Panc1 (cell line): Measurements from ENCODE around the gene CYB5A. TPM values are rescaled to one million over a fixed set of nuclear protein-coding genes. Genes with fewer than 3 reads are reported as not detected.

Source experiments
- ATAC-seq: fragments of 200-7000 bp; cut with Tn5 transposase; 2 replicates; pipeline ENCODE4 v1.9.1; 2020; ENCODE audit warnings: mild to moderate bottlenecking, moderate library complexity
- BruUV-seq: library from RNA; stranded (reverse); fragments of 400-500 nt; replicated peaks from 2 replicates; lab custom pipeline; 2021; lab: Mats Ljungman, UMichigan
- CTCF ChIA-PET: fragments of 300-600 bp; sonication (Branson Sonifier 250); formaldehyde crosslinking; loops from one replicate; lab custom pipeline; 2022; ENCODE audit warnings: antibody characterized with exemption; lab: Charles Lee
- POLR2A ChIA-PET: fragments of 300-600 bp; sonication (Branson Sonifier 250); formaldehyde crosslinking; loops from one replicate; lab custom pipeline; 2022; ENCODE audit warnings: antibody characterized with exemption; lab: Charles Lee
- DNase-seq: peaks from one replicate; pipeline ENCODE4 v3.0.0-alpha.2; 2010; ENCODE audit warnings: low read depth, low spot score
- H3K27ac ChIP-seq: 2 replicates; pipeline ENCODE4 v1.5.1; 2011; ENCODE audit warnings: mild to moderate bottlenecking, low read length, inconsistent platforms
- H3K27me3 ChIP-seq: fragments of 200-500 bp; sonication (Bioruptor generic); 2 replicates; pipeline ENCODE4 v1.6.0; 2014; ENCODE audit warnings: low read length, inconsistent platforms; ENCODE audit not compliant: control insufficient read depth, insufficient read depth
- H3K36me3 ChIP-seq: fragments of 200-500 bp; sonication (Bioruptor generic); 2 replicates; pipeline ENCODE4 v1.5.1; 2014; ENCODE audit warnings: inconsistent platforms, mild to moderate bottlenecking, low read length, moderate library complexity; ENCODE audit not compliant: control insufficient read depth, insufficient read depth
- H3K4me1 ChIP-seq: 2 replicates; pipeline ENCODE4 v1.5.1; 2011; ENCODE audit warnings: inconsistent platforms, mild to moderate bottlenecking, low read length, moderate library complexity; ENCODE audit not compliant: control insufficient read depth, insufficient read depth
- H3K4me3 ChIP-seq, 2 experiments: 2 replicates each; pipeline ENCODE4 v1.5.1; 2011 to 2012; ENCODE audit warnings: low read depth in 2 of 2, low read length in 2 of 2, mild to moderate bottlenecking in 2 of 2, inconsistent platforms in 1 of 2, moderate library complexity in 1 of 2
- H3K9me3 ChIP-seq: fragments of 200-500 bp; sonication (Bioruptor generic); 2 replicates; pipeline ENCODE4 v1.5.1; 2014; ENCODE audit warnings: low read depth, mild to moderate bottlenecking, inconsistent platforms, low read length, moderate library complexity; ENCODE audit not compliant: control insufficient read depth, insufficient read depth
- POLR2AphosphoS5 ChIP-seq: IDR thresholded peaks from 2 replicates; pipeline ENCODE4 v1.6.1; 2012; ENCODE audit warnings: mild to moderate bottlenecking, low read depth, low read length, moderate library complexity
- REST ChIP-seq, 2 experiments: IDR thresholded peaks; 2 replicates each; pipeline ENCODE4 v1.6.1; 2011 to 2012; ENCODE audit warnings: low read depth in 2 of 2, control low read depth in 1 of 2, low read length in 1 of 2, mild to moderate bottlenecking in 1 of 2, moderate library complexity in 1 of 2; ENCODE audit not compliant: insufficient read depth in 1 of 2
- SIN3A ChIP-seq: IDR thresholded peaks from 2 replicates; pipeline ENCODE4 v1.6.1; 2012; ENCODE audit warnings: low read depth, mild to moderate bottlenecking, low read length, moderate library complexity, borderline replicate concordance; ENCODE audit not compliant: insufficient read depth
- TCF7L2 ChIP-seq: IDR thresholded peaks from 2 replicates; pipeline ENCODE4 v1.6.1; 2011; ENCODE audit warnings: mild to moderate bottlenecking, low read depth, low read length, inconsistent platforms
- in situ Hi-C: cut with HindIII; loops from 2 replicates; pipeline ENCODE4 v1.10.0; 2016; ENCODE audit warnings: low sequenced_read_pairs, low pct_unique_long_range_greater_than_20kb
- intact Hi-C: fragments of 100-400 bp; cut with micrococcal nuclease; formaldehyde crosslinking; loops from one replicate; pipeline ENCODE4 v1.10.0; 2022; ENCODE audit not compliant: unreplicated experiment
- total RNA-seq: library from RNA; stranded (reverse); gene quantifications from one replicate; pipeline ENCODE4 v1.2.1, GENCODE V29; 2021; ENCODE audit not compliant: unreplicated experiment
- TF ChIP-seq, protein P1 (sequence below): fragments of 450-650 bp; IDR thresholded peaks from 2 replicates; pipeline ENCODE4 v1.5.1; 2017; ENCODE audit warnings: mild to moderate bottlenecking

Gene CYB5A
- total RNA-seq, 1 experiment from 2014 or later: 51.3 TPM

DNA sequence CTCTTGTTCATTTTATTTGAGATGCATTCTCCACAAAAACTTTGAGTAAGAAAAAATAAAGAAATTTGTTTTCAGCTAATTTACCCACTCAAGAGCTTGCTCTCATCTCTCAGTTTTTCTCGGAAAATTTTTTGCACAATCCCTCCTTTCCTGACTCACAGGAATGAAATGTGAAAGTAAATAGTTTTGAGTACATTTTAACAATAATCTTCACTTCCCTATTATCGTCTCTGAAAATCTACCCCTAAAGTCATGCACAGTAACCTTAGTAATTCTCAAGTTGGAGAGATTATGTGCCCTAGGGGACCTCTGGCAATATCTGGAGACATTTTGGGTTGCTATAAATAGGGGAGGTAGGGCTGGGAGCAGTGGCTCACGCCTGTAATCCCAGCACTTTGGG, 2.6 kb downstream of the CYB5A start:
- Histone ChIP-seq H3K27me3 (no peaks in the 10 kb centered on the region), H3K9me3 (no peaks in the 10 kb centered on the region), H3K4me1 (peaks cover 10% of the 10 kb centered on the region; the same call in 1 of the 2 replicates), H3K27ac (no peak overlapping the region), H3K36me3 (no peaks in the 10 kb centered on the region), H3K4me3 (no peak overlapping the region)
- DNase-seq (no peak), ATAC-seq (no peak)
- ChIA-PET CTCF (no interaction called here), POLR2A (no interaction called here)
- in situ Hi-C loops (no loop called here), intact Hi-C loops (no loop called here)
- no TSS peak for BruUV-seq
- TF ChIP-seq REST (IDR thresholded peaks at IDR 0.05; ENCODE audit: insufficient read depth in 1 of 2, low read depth in 2 of 2, low read length in 1 of 2): no peak
- TF ChIP-seq SIN3A: no peak
- TF ChIP-seq POLR2AphosphoS5: no peak
- TF ChIP-seq, protein P1, sequence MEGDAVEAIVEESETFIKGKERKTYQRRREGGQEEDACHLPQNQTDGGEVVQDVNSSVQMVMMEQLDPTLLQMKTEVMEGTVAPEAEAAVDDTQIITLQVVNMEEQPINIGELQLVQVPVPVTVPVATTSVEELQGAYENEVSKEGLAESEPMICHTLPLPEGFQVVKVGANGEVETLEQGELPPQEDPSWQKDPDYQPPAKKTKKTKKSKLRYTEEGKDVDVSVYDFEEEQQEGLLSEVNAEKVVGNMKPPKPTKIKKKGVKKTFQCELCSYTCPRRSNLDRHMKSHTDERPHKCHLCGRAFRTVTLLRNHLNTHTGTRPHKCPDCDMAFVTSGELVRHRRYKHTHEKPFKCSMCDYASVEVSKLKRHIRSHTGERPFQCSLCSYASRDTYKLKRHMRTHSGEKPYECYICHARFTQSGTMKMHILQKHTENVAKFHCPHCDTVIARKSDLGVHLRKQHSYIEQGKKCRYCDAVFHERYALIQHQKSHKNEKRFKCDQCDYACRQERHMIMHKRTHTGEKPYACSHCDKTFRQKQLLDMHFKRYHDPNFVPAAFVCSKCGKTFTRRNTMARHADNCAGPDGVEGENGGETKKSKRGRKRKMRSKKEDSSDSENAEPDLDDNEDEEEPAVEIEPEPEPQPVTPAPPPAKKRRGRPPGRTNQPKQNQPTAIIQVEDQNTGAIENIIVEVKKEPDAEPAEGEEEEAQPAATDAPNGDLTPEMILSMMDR: no peak
- no peak for TF ChIP-seq TCF7L2

- in situ Hi-C loops: no loop called here
- Histone ChIP-seq H3K27me3 (no peaks in the 10 kb centered on the region), H3K9me3 (no peaks in the 10 kb centered on the region), H3K4me3 (no peak overlapping the region), H3K4me1 (peaks cover 10% of the 10 kb centered on the region; the same call in 1 of the 2 replicates), H3K27ac (no peak overlapping the region), H3K36me3 (no peaks in the 10 kb centered on the region)
- no peak for DNase-seq
- intact Hi-C loops: no loop called here
- ChIA-PET CTCF (no interaction called here), POLR2A (no interaction called here)
- no TSS peak for BruUV-seq
- no peak for ATAC-seq
- TF ChIP-seq POLR2AphosphoS5 (no peak), SIN3A (no peak), REST (IDR thresholded peaks at IDR 0.05; ENCODE audit: insufficient read depth in 1 of 2, low read depth in 2 of 2, low read length in 1 of 2) (no peak), TCF7L2 (no peak)
- TF ChIP-seq, protein P1: no peak
Observed at GRCh38 chr18:74288730-74289129, 3.0 kb downstream of the CYB5A start.
